Right lung (tissue), 5 donors: Measurements from ENCODE around the gene FN1. TPM values are rescaled to one million over a fixed set of nuclear protein-coding genes. Genes with fewer than 3 reads are reported as not detected.
"Not testable (repeated sequence)": the region's sequence is repeated elsewhere in the genome, so short reads cannot be mapped to it uniquely, and the experiment has no call there.

Experiments
- DNase-seq, 2 donors: peaks; one replicate each; pipeline ENCODE4 v3.0.0-alpha.2; 2013
- polyA plus RNA-seq, 5 donors: library from polyadenylated mRNA; unstranded; fragments of 120-200 nt; gene quantifications; one replicate each; pipeline versions ENCODE4 v1.2.1 to v1.2.3, GENCODE V29; 2013; ENCODE audit warnings: inconsistent platforms in 1 of 5, low replicate concordance in 1 of 5; ENCODE audit not compliant: insufficient read length in 5 of 5, insufficient read depth in 1 of 5

Gene FN1
- polyA plus RNA-seq, 5 donors: 1,474 to 1,880 (median 1,700) TPM

GRCh38 chr2:215425021-215425782 lies 10.7 kb downstream of the FN1 start:
- DNase-seq: no peak

GRCh38 chr2:215423928-215424540 lies 11.8 kb downstream of the FN1 start:
- no peak for DNase-seq

DNA sequence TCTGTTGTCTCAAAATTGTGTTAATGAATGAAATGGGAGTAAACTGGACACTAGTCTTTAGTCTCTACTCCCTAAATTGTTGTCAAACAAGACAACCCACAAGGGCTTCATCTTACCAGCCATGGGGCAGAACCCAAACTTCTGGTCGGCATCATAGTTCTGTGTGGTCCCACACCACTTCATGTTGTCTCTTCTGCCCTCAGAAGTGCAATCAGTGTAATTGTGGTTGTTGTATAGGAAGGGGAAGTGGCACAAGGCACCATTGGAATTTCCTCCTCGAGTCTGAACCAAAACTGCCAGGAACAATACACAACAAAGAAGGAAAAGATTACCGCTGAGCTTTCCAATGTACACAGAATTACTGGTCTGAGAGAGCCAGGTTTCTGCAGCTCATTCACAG lies 12.6 kb downstream of the FN1 start:
- no peak for DNase-seq

- no peak for DNase-seq
These were observed 13.2 kb downstream of the FN1 start for GRCh38 chr2:215422676-215423075.

- no peak for DNase-seq
These were observed 13.9 kb downstream of the FN1 start for GRCh38 chr2:215421859-215422461.

GRCh38 chr2:215420471-215420935 lies 15.4 kb downstream of the FN1 start:
- no peak for DNase-seq

DNA sequence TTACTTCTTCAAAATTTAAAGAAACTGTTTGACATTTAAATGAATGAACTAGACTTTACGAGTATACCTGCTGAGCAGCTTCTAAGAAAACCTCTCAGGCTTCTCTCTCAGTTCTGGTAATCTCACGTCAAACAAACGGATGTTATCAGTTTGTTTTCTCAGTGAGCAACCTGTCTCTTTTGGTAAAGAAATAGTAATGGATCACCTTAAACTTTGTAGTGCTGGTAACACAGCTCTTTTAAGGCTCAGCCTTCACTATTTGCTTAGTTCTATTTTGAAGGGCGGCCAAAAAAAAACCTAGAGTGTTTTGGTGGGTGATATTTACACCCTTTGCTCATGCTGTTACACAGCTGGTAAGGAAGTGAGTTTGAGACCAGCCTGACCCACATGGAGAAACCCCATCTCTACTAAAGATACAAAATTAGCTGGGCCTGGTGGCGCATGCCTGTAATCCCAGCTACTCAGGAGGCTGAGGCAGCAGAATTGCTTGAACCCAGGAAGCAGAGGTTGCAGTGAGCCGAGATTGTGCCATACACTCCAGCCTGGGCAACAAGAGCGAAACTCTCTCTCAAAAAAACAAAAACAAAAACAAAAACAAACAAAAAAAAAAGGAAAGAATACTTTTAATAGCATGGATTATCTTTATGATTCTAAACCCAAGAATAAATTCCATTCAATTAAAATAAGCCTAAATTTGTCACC lies 15.9 kb downstream of the FN1 start:
- DNase-seq: no peak

GRCh38 chr2:215419113-215419512 lies 16.8 kb downstream of the FN1 start:
- no peak for DNase-seq

- DNase-seq: no peak
These were observed 17.6 kb downstream of the FN1 start for GRCh38 chr2:215418064-215418963.

DNA sequence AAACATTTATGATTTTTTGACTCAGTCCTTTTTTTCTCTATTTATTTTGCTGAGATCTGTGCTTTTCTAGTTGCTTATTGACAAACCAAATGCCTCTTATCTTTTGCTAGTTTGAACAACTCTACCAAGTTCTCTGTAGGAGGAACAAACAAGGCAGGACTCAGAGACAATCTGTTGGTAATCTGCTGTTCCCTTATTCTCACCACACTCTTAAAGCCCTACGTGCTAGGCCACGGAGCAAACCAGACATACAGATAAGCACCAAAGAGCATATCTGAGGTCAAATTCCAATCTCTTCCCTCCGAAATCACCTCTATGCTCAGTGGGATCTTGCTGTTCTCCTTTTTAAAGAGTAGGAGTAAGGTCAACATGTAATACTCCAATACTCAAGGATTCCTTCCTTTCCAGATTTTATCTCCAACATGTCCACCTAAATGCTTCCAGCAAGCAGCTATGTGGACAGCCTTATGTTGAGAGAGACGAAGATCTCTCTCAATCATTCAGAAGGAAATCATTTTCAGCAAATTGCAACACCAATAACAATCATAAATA lies 18.4 kb downstream of the FN1 start:
- DNase-seq: no peak

DNA sequence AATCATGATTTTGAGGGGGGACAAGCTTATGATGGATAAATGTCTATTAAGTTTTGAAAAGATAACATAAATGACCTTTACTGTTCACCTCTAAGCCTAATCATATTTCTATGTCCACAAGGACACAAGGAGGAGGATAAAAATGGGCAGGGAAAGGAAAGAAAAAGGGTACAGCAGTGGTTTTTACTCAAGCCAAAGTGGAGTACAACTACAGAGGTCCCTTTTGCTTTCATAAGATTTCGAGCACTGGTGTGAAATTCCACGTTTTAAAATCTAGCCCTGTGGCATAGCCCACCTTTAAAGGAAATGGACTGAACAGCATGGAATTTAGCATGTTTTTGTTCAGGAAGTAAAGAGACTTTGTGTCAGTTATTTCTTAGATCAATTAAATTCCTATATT lies 19.2 kb downstream of the FN1 start:
- no peak for DNase-seq

GRCh38 chr2:215415820-215416577 lies 19.9 kb downstream of the FN1 start:
- no peak for DNase-seq

DNA sequence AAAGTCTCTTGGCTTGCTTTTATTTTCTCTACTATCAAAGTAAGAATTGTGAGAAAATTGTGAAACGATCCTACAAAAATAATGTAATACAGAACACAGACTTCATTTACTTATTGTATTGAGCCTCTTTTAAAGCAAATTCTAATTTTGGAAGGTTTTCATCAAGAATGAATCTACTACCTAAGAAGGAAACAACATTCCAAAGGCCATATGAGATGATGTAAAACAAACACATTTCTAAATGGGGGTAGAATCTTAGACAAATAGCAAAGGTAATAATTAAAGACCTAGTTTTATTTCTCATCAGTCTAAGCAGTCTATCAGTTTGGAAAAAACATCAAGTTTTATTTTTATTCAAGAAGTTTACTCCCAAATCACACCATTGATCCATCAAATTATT lies 20.6 kb downstream of the FN1 start:
- DNase-seq: no peak

DNA sequence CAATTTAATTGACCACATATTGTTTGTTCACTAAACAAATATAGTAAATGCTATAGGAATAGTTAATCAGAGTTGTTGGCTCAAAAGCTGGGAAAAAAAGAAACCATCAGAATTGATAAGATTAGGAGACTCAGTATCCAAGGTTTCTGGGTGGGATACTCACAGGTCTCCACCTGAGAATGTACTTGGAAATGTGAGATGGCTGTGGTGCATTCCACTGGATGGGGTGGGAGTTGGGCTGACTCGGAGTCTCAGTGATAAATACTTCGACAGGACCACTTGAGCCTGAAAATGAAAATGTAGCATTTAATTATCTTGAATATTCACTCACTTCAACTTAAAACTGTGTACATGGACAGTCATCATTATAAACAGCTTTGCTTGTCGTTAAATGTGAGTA lies 21.2 kb downstream of the FN1 start:
- no peak for DNase-seq

DNA sequence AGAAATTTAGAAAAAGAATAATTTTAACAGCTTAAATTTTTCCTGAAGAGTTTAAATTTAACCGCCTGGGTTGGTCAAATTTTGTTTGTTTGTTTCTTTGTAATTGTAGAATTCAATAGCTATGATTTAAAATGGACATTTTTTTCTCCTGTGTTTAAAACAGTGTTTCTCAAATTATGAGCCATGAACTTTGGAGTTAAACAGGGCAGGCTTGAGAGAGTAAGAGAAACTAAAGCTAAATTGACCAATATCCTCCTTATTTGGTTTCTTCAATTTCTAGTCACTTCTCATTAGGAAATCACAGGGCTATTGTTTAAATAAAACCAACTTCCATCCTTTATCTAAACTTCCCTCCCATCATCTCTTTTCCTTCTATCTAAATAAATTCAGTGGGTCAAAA lies 21.9 kb downstream of the FN1 start:
- DNase-seq: no peak

- no peak for DNase-seq
These were observed 22.4 kb downstream of the FN1 start for GRCh38 chr2:215413484-215413777.

GRCh38 chr2:215411941-215412743 lies 23.7 kb downstream of the FN1 start:
- no peak for DNase-seq

GRCh38 chr2:215410932-215411285 lies 25.0 kb downstream of the FN1 start:
- DNase-seq: no peak

DNA sequence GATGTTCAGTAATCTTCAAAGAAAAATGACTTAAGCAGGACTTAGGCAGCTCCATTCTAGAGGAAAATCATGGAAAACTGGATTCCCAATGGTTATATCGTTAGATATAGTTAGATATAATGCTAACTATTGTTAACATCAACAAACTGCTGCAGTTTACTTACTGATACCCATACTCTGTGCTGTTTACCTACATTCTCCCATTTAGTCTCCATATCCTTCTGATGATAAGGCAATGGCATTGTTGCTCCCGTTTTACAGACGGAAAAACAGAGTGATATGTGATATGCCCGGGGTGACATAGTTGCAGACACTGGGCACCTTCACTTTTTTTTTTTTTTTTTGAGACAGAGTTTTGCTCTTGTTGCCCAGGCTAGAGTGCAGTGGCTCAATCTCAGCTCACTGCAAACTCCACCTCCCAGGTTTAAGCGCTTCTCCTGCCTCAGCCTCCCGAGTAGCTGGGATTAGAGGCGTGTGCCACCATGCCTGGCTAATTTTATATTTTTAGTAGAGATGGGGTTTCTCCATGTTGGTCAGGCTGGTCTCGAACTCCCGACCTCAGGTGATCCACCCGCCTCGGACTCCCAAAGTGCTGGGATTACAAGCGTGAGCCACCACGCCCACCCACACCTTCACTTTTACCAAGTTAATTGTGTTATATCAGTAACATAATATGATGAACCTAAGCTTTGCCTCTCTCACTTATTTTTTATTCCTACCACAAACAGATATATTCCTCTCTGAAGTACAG lies 25.5 kb downstream of the FN1 start:
- not testable (repeated sequence) for DNase-seq
